Colon (tissue), 2 donors: ENCODE data around the gene CNOT2.
A peak's percentile ranks its signal among the peaks of the same experiment; 100 is the strongest.
"Not testable (repeated sequence)": the region's sequence is repeated elsewhere in the genome, so short reads cannot be mapped to it uniquely, and the experiment has no call there.

ENCODE experiments used
- FAIRE-seq: peaks from 2 replicates; lab custom pipeline; 2012; peaks lifted over from hg19 to GRCh38; lab: Jason Lieb, UNC
- donor health status: control.
- donor health status: control.

CNOT2 gene

DNA sequence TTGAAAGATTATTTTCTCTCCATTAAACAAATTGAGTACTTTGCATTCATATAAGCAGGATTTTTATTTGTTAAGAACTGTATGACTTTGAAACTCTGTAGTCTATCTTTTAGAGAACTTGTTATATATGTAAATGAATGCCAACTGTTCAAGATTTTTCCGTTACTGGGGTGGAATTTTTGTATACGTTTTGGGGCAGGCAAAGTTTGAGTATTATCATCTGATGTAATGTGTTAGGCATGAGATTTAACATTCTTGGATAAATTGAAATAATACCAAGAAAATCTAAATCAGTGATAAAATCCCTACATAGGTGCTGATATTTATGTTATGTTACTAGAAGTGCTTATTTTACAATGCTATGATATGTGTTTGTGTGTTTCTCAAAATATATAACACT lies 8.4 kb downstream of the CNOT2 start:
- no peak for FAIRE-seq

DNA sequence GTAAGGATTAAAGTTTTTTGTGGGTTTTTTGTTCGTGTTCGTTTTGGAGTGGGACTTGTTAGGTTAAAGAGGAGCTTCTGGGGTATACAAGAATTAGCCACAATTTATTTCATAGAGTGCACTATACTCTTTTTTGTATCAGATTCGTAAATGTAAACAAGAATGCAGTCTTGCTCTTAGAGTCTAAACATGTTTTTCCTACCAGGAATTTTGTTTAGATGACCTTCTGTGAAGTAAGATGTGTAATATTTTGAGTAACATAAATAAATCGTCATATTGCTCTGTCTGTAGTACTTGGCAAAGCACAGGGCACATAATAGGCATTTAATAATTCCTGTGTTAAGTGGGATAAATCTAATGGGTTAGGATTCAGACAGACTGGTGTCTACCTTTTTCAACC lies 9.6 kb downstream of the CNOT2 start:
- FAIRE-seq, result no peak

DNA sequence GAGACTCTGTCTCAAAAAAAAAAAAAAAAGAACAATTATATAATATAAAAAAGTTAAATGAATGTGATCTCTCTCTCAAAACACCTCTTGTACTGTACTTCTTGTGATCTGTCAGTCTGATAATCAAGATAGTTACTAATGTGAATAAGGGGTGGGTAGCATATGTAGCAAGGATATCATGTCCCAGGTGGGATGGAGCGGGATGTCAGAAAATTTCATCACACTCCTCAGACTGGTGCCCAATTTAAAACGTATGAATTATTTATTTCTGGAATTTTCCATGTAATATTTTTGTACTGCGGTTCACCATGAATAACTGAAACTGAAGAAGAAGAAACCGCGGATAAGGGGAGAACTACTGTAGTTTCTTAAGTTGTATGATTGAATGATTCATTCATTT lies 11.0 kb downstream of the CNOT2 start:
- FAIRE-seq, result no peak

DNA sequence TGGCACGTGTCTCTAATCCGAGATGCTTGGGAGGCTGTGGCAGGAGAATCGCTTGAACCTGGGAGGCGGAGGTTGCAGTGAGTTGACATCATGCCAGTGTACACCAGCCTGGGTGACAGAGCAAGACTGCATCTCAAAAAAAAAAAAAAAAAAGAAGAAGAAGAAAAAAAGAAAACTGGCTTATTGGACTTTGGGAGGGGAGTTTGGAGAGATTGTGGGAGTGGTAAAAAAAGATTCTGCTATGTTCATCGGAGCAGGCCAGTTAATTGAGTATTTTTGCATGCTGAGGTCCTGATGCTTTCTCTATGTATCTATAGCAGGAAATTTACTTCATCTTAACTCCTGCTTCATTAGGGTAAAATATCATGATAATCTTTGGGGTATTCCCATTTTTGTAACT lies 11.6 kb downstream of the CNOT2 start:
- FAIRE-seq, result no peak

DNA sequence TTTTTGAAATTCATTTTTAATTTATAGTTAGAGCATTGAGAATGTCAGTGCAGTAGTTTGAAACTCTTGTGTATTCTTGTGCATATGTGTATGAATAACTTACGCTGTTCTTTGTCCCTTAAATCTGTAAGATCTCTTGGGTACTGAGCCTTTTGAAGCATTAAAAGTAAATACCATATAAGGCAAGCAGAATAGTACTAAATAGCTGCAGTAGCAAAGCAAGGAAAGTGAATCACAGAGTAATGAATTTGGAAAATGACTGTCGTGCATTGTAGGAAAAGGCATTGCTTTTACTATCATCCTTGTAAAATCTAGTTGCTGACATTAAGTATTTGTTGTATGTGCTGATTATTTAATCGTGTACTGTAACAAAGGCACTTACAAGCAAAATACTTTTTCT lies 12.1 kb downstream of the CNOT2 start:
- no peak for FAIRE-seq

DNA sequence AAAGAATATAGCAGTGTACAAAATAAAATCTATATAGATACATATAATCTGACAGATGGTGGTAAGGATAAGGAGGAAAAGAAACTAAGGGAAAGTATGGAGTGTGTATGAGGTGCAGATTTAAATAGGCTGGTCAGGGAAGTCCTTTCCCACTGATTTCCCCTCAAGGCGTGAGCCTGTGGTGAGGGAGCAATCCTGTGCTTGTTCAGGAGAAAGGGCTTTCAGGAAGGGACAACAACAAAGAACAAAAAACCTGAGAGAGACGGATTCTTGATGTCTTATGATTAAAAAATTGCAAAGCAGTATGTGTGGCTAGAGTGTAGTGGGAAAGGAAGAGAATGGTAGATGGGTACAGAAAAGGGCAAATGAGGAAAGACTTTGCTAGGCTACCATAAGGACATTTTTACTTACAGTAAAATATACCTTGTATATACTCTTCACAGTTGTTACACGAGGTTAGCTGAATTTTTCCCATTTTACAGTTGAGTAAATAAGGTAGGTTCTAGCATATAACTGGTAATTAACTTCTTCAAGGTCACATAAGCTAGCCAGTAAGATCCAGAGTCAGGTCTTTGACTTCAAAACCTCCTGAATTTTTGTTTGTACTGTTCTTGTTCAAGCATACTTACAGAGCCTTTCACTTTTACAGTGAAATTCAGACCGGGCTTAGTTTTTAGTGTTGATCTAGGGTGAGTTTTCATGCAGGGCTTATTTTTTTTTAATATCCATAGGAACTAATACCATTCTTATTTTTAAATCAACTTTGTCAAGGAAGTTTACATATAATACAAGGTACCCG lies 15.6 kb downstream of the CNOT2 start:
- no peak for FAIRE-seq

DNA sequence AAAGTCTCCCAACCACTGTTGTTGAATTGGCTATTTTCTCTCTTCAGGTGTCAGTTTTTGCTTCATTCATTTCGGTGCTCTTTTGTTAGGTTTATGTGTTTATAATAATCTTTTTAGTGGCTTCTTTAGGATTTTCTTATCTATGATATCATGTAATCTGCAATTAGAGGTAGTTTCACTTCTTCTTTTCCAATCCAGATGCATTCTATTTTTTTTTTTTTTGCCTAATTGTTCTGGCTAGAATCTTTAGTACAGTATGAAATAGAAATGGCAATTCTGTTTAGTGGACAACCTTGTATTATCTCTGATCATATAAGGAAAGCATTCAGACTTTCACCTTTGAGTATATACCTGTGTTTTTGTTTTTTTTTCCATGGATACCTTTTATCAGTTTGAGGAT lies 17.4 kb downstream of the CNOT2 start:
- peak; percentile 33 for FAIRE-seq

DNA sequence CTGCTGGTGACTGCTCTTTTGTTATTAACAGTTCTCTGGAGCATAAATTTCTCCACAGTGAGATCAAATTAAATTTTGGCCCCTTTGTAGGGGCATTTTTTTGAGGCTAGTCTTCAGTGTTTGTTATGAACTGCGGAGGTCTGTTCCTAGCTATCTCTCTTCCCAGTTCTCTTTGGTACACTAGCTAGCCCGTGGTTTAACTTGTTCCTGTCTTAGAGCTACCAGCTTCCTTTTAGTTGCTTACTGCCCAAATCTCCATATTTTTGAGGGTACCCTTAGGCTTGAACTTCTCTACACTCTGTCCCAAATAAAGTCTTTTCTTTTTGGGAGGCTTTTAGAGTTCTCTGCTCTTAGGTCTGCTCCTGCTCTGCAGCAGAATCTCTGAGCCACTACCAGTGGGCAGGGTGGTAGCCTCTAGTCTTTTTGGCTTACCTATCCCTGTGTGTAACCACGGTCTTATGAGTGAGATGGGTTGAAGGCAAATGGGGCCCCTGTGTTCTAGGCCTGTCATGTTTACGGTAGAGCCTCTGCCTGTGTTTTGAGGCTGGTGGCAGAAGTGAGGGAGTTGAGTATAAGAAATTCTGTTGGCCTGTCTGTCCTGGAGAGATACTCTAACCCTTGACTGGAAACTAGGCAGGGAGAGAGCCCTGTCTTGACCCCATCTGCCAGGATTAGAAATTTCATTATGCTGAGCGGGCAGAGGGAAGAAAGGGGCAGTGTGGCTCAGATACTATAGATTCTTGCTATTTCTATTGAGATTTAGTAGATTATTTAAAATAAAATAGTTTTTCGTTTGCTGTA lies 21.0 kb downstream of the CNOT2 start:
- FAIRE-seq, result no peak

DNA sequence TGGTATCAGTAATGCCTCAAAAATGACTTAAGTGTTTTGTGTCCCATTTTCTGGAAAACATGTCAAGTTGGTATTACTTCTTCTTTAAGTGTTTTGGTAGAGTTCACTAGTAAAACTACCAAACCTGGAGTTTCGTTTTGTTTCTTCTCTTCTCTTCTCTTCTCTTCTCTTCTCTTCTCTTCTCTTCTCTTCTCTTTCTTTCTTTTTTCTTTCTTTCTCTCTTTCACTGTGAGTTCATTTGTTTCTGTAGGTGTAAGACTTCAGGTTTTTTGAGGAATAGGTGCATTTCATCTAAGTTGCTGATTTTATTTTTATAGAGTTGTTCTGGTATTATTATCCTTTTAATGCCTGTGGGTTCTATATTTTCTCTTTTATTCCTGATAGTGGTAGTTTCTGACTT lies 21.9 kb downstream of the CNOT2 start:
- no peak for FAIRE-seq

DNA sequence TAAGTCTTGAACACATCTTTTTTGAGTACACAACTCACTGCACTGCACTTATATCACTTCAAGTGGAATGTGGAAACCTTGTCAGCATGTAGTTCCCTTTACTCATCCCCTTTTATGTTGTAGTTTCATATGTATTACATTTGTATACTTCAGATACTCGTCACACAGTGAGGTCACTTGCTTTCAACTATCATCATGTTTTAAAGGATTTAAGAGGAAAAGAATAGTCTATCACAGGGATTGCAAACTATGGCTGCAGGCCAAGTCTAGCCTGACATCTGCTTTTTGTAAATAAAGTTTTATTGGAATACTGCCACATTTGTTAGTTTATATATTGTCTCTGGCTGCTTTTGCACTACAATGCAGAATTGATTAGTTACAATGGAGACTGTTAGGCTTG lies 24.3 kb downstream of the CNOT2 start:
- no peak for FAIRE-seq

DNA sequence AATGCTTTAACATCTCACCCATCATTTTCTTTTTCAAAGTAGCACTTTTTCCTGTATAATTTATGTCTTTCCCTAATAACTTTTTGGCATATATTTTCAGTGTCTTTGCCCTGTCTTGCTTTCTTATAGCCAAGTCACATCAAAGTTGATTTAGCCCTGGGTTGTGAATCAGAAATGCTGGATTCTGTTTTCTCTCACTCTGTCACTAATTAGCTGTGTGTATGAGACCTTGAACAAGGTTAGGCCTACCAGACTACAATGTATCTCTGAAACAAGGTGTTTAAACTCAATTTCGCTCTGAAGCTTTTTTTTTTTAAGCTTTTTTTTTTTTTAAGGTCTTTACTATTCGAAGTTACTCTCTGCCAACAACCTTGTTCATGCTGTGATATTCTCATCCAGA lies 25.7 kb downstream of the CNOT2 start:
- FAIRE-seq, result no peak

DNA sequence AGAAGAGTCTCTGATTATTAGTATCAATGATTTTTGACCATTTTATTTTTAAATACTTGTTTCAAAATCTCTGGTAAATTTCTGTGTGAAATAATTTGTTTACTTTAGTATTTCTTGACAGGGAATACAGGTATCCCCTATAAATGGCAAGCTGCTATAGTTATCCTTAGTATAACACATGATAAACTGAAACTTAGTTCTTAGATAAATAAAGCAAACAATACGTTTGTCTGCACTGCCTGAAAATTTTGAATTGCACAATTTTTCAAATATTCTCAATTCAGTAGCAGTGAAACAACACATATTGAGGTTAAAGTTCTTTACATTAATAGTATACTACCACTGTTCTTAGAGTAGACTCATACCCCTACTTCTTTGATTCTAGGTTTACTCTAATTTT lies 26.9 kb downstream of the CNOT2 start:
- no peak for FAIRE-seq

DNA sequence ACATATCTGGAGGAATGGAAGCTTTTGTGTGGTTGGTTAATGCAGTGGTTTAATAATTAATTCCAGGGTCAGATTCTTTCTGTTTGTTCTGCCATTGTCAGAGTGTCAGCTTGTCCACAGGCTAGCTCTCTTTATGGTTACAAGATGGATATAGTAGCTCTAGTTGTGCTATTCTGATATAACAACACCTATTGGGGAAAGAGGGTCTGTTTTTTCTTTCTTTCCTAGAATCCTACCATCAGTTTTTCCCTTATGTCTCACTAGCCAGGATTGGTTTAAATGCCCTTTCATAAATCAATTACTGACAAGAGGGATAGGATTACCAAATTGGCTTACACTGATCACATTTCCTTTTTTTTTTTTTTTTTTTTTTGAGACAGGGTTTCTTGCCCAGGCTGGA lies 27.8 kb downstream of the CNOT2 start:
- FAIRE-seq, result no peak

DNA sequence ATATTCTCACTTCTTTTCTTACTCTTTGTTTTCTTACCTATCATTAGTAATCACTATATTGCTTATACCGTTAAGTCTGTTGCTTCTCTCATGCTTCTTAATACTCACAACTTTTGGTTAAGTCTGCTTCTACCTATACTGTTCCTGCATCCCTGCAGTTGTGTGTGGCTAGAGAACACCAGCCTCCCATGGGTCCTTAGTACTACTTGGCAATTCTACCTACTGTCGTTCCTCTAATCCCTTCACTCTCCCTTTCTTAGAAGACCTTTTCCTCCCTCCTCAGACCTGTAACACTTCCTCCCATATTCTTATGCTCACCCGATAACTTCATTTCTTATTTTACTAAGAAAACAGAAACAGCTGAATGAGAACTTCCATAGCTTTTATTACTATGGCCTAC lies 29.3 kb downstream of the CNOT2 start:
- no peak for FAIRE-seq

DNA sequence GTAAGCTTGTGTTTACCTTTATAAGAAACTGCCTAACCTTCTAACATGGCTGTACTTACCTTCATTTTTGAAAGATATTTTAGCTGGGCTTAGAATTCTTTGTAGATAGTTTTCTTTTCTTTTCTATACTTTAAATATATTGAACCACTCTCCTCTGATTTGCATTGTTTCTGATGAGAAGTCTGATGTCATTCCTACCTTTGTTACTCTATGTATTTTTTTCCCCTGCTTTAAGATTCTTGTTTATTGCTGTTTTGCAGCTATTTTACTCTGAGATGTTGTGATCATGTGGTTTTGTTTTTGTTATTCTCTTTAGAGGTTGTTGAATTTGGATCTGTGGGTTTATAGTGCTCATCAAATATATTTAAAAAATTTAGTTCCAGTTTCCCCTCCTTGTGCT lies 31.8 kb downstream of the CNOT2 start:
- FAIRE-seq, result no peak

DNA sequence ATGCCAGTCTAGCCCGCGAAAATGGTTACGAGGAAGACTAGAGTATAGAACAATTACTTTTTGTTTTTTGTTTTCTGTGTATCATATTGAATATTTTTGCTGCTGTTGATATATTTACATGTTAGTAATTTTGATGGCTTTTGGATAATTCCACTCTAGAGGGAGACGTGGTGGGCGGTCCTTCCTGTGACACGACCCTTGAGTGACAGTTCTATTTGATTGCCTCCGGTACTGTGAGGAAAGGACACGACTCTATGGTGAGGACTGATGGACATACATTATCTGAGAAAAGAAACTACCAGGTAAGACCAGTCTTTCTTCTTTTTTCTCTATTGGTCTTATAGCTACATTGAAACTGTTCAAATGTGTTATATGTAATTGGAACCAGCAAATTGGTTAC lies 34.7 kb downstream of the CNOT2 start:
- no peak for FAIRE-seq

DNA sequence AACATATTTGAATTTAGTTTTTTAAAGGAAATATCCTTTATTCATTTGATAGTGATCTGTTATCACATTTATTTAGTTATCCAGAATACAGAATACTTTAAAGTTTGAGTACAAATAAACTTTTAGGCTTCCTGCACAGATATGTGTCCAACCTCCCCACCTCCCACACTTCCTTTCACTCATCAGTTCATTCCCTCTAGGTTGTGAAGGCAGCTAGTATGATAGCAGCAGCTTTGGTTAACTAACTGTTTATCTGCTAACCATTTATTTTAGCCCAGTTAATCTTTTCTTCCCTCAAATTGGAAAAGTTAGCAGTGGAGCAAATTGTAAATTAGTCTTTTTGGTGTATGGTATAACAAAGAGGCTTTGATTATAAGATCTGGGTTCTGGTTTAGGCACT lies 35.7 kb downstream of the CNOT2 start:
- no peak for FAIRE-seq

DNA sequence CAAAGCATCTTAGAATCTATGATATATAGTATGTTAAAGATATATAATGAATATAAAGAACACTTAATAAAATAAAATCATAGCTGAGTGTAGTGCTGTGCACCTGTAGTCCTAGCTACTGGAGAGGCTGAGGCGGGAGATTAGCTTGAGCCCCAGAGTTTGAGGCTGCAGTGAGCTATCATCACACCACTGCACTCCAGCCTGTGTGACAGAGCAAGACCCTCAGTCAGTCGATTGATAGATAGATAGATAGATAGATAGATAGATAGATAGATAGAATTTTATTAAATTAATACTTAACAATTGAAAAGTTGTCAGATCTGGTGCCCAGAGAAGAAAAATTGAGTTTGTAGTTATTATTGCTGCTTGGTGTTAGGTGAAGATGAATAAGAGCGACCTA lies 40.0 kb downstream of the CNOT2 start:
- FAIRE-seq, result no peak

DNA sequence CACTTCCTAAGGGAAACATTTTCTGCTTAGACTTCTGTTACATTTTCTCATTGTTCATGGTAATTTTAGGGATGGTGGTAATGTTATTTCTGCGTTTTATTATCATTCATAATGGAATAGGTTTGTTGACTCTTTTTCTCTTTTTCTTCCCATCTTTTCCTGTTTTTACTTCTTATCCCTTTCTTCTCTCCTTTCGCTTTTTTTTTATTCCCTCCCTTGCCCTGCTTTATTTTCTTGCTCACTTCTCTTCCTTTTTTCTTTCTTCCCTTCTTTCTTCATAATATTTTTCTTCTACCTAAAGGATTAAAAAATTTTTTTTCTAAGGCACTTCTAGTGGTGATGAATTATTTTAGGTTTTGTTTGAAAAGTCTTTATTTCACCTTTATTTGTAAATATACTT lies 45.6 kb downstream of the CNOT2 start:
- no peak for FAIRE-seq

DNA sequence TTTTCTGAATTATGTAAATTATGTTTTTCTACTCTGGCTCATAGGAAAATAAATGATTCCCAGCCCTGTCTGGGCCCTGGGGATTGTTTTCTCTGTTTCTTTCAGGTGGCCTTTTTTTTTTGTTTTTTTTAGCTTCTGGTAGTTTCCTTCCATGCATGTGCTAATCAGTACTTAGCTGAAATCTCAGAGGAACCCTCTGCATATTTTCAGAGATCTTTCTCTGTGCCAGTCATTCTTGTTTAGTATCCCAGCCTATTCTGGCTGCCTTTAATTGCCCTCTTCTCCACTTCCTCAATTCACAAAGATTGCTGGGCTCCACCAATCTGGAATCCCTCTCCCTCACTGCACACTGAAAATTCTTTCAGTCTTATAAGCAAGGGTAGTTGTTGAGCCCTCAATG lies 46.9 kb downstream of the CNOT2 start:
- no peak for FAIRE-seq

DNA sequence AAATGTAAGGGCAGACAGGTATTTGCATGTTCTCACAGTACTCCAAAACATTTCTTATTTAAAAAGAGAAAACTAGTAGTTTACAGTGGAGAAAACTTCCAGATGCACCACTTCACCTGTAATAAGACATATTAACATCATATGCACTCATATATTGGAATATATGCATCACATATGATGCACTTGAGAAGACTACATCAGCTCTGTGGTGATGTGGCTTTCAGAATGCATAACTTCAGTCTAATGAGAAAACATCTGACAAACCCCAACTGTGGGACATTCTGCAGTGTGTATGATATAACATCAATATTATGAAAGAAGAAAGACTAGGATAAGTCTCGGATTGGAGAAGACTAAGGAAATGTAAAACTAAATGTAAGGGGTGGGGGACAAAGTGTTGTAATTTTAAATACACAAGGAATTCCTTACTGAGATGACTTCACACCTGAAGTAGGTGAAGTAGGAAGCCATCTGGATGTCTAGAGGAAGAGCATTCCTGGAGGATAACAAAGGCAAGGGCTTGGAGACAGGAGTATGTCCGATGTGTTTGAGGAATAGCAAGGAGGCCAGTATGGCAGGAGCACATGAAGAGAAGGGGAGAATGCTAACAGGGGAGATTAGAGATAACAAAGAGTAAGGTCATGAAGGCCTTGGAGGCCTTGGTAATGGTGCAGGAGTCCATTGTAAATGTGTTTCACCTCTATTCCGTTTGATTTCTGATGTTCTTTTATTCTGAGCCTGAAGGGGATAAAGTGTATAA lies 49.0 kb downstream of the CNOT2 start:
- no peak for FAIRE-seq

DNA sequence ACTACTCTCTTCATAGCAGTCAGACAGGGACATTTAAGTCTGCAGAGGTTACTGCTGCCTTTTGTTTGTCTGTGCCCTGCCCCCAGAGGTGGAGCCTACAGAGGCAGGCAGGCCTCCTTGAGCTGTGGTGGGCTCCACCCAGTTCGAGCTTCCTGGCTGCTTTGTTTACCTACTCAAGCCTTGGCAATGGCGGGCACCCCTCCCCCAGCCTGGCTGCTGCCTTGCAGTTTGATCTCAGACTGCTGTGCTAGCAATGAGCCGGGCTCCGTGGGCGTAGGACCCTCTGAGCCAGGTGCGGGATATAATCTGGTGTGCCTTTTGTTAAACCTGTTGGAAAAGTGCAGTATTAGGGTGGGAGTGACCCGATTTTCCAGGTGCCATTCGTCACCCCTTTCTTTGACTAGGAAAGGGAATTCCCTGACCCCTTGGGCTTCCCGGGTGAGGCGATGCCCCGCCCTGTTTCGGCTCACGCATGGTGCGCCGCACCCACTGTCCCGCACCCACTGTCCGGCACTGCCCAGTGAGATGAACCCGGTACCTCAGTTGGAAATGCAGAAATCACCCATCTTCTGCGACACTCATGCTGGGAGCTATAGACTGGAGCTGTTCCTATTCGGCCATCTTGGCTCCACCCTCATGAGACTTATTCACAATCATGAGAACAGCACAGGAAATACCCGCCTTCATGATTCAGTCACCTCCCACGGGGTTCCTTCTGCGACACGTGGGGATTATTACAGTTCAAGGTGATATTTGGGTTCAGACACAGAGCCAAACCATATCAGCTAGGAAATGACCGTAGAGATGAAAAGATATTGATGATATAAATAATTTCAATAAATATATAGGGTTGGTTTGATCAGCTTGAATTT lies 61.7 kb downstream of the CNOT2 start:
- FAIRE-seq, result not testable (repeated sequence)
